Prostate gland (tissue), 2 donors: Measurements from ENCODE around the gene THSD4. TPM values are rescaled to one million over a fixed set of nuclear protein-coding genes. Genes with fewer than 3 reads are reported as not detected.

Experiments
- DNase-seq: peaks from one replicate; pipeline ENCODE4 v3.0.0-alpha.2; 2019; ENCODE audit warnings: low spot score
- H3K27ac ChIP-seq, 2 donors: fragments of 200-600 bp; sonication (generic); 2 replicates each; pipeline ENCODE4 v1.5.1; 2017 to 2019
- H3K27me3 ChIP-seq: fragments of 200-600 bp; sonication (generic); replicated peaks from 2 replicates; pipeline ENCODE4 v1.5.1; 2019; ENCODE audit not compliant: insufficient read depth
- H3K36me3 ChIP-seq, 2 donors: fragments of 200-600 bp; sonication (generic); 1 replicate in 1 of 2; 2 replicates in 1 of 2; pipeline versions ENCODE4 v1.5.1 to v1.8.1; 2017 to 2019
- H3K4me1 ChIP-seq: fragments of 200-600 bp; sonication (generic); replicated peaks from 2 replicates; pipeline ENCODE4 v1.5.1; 2019
- H3K4me3 ChIP-seq, 2 donors: fragments of 200-600 bp; sonication (generic); 2 replicates each; pipeline ENCODE4 v1.5.1; 2017 to 2019
- H3K9me3 ChIP-seq: fragments of 200-600 bp; sonication (generic); 2 replicates; pipeline ENCODE4 v1.5.1; 2017
- POLR2A ChIP-seq: fragments of 450-650 bp; IDR thresholded peaks from one replicate; pipeline ENCODE4 v1.6.1; 2016; ENCODE audit warnings: antibody characterized with exemption, mild to moderate bottlenecking
- POLR2AphosphoS5 ChIP-seq: sonication (generic); formaldehyde crosslinking; IDR thresholded peaks from one replicate; pipeline ENCODE4 v1.6.1; 2017; ENCODE audit warnings: antibody characterized with exemption
- WGBS: methylation state at CpG from one replicate; pipeline ENCODE4 v1.1.5; 2018; 5-methylcytosine and 5-hydroxymethylcytosine counted together
- intact Hi-C: fragments of 100-400 bp; cut with DNase I; formaldehyde crosslinking; loops from one replicate; pipeline ENCODE4 v1.14.2; 2022
- total RNA-seq, 2 donors: library from RNA; depleted of rRNA; stranded (reverse); fragments of >200 nt; gene quantifications; one replicate each; pipeline ENCODE4 v1.1.0, GENCODE V29; 2016
- TF ChIP-seq, protein P1 (sequence below), 4 experiments: fragments of 200-600 bp in 2 of 4; fragments of 450-650 bp in 2 of 4; sonication (generic) in 2 of 4; IDR thresholded peaks; 1 replicate in 3 of 4; 2 replicates in 1 of 4; pipeline ENCODE4 v1.5.1; 2016 to 2019; ENCODE audit warnings: antibody characterized with exemption in 4 of 4, mild to moderate bottlenecking in 2 of 4, moderate library complexity in 2 of 4

THSD4 gene
- total RNA-seq, 2 donors from 2014 or later = 84.1 to 223 TPM

DNA sequence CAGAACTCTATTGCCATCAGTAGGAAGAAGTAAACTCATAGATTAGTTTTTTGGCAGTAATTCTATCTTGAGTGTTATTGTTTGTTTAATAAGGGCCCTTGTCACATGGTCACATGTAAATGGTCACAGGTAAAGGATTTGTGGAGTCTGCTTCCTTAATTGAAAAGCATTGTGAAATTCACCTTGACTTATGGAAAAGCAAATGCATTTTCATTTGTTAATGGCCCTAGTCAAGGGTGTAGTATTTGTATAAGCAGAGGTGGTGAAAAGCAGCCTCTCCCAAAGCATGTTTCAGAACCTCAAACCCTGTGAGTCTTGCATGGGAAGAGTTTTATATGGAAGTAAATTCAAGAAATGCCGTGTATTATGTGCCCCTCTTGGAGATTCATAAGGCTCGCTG is 497.6 kb downstream of the THSD4 start:
- H3K27ac ChIP-seq = no peak overlapping the region
- no peaks in the 10 kb centered on the region for H3K27me3 ChIP-seq
- no peak for DNase-seq
- no peaks in the 10 kb centered on the region for H3K9me3 ChIP-seq
- intact Hi-C loops = no loop called here
- TF ChIP-seq POLR2AphosphoS5 (peak; percentile 30), POLR2A (no peak)
- no peaks in the 10 kb centered on the region for H3K36me3 ChIP-seq
- WGBS = 100% methylated on average over 2 of the region's 2 CpGs
- no peak overlapping the region for H3K4me3 ChIP-seq
- peaks cover 25% of the 10 kb centered on the region for H3K4me1 ChIP-seq

DNA sequence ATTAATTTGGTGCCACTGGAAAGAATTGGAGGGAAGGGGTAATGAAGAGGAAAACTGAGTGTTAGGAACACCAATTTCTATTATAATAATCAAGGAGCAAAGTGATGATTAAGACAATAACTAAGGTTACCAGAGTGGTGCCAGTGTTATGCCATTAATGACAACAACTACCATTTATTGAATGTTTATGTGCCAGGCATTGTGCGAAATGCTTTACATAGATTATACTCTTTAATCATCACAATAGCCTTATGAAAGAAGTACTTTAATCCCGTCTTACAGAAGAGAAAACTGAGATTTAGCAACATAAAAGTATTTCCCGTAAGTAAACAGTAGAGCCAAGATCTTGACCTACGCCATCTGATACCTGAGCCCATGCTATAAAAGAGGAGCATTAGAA is 507.8 kb downstream of the THSD4 start:
- WGBS = 93% methylated on average over 4 of the region's 4 CpGs

DNA sequence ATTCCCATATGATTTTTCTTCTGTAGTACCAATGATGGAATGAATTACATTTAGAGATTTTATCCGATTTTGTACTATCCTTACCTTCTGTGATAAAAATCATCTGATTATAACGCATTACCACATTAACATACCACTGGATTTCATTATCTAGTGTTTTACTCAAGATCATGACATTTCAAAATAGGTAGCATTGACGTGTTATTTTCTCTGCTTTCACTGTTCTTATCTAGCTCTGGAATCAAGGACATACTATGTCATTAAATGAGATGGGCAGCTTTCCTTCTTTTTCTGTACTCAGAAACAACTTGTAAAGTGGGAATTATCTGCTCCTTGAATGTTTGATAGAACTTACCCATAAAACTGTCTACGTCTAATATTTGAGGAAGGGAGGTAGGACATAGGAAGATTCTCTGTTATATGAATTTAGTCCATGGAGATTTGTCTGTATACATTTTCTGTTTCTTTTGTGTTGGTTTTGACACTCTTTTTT is 511.4 kb downstream of the THSD4 start:
- no peak overlapping the region for H3K4me3 ChIP-seq
- H3K36me3 ChIP-seq = no peaks in the 10 kb centered on the region
- H3K4me1 ChIP-seq = no peaks in the 10 kb centered on the region
- H3K27ac ChIP-seq = peak overlapping the region; percentile 77 to 78
- intact Hi-C loops = no loop called here
- H3K27me3 ChIP-seq = no peaks in the 10 kb centered on the region
- no peak for DNase-seq
- WGBS = 60% methylated on average over 4 of the region's 4 CpGs
- TF ChIP-seq POLR2A (no peak), POLR2AphosphoS5 (peak; percentile 89)
- TF ChIP-seq, protein P1, sequence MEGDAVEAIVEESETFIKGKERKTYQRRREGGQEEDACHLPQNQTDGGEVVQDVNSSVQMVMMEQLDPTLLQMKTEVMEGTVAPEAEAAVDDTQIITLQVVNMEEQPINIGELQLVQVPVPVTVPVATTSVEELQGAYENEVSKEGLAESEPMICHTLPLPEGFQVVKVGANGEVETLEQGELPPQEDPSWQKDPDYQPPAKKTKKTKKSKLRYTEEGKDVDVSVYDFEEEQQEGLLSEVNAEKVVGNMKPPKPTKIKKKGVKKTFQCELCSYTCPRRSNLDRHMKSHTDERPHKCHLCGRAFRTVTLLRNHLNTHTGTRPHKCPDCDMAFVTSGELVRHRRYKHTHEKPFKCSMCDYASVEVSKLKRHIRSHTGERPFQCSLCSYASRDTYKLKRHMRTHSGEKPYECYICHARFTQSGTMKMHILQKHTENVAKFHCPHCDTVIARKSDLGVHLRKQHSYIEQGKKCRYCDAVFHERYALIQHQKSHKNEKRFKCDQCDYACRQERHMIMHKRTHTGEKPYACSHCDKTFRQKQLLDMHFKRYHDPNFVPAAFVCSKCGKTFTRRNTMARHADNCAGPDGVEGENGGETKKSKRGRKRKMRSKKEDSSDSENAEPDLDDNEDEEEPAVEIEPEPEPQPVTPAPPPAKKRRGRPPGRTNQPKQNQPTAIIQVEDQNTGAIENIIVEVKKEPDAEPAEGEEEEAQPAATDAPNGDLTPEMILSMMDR (IDR thresholded peaks at IDR 0.05) = no peak
- no peaks in the 10 kb centered on the region for H3K9me3 ChIP-seq

More for the DNA sequence above, 507.8 kb downstream of the THSD4 start:
- DNase-seq = no peak
- Histone ChIP-seq H3K9me3 (no peaks in the 10 kb centered on the region), H3K36me3 (no peaks in the 10 kb centered on the region), H3K27ac (no peak overlapping the region), H3K4me1 (no peaks in the 10 kb centered on the region), H3K4me3 (no peak overlapping the region), H3K27me3 (no peaks in the 10 kb centered on the region)
- intact Hi-C loops = no loop called here
- TF ChIP-seq, protein P1 (IDR thresholded peaks at IDR 0.05) = no peak

DNA sequence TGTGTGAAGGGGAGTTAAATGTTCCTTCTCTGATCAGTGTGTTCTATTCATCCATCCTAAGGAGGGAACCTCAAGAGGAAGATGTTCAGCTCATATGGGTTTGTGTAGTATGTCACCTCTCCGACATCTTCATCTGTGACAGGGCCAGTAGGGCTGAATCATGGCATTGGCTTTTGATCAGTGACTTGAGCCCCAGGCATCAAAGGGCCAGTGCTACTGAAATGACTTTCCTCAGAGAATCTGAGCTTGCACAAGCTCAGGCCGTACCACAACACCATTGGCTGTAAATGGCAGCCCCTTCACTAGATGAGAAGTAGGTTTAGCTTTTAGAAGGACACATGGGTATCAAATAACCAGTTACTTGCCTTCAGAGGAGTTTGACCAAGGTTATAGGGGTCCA is 511.9 kb downstream of the THSD4 start:
- TF ChIP-seq POLR2A (no peak), POLR2AphosphoS5 (no peak)
- TF ChIP-seq, protein P1 (IDR thresholded peaks at IDR 0.05) = no peak
- 89% methylated on average over 2 of the region's 2 CpGs for WGBS
- Histone ChIP-seq H3K27ac (peak overlapping the region; percentile 77 to 78), H3K9me3 (no peaks in the 10 kb centered on the region), H3K4me1 (no peaks in the 10 kb centered on the region), H3K36me3 (no peaks in the 10 kb centered on the region), H3K27me3 (no peaks in the 10 kb centered on the region), H3K4me3 (no peak overlapping the region)
- no peak for DNase-seq
- intact Hi-C loops = no loop called here

DNA sequence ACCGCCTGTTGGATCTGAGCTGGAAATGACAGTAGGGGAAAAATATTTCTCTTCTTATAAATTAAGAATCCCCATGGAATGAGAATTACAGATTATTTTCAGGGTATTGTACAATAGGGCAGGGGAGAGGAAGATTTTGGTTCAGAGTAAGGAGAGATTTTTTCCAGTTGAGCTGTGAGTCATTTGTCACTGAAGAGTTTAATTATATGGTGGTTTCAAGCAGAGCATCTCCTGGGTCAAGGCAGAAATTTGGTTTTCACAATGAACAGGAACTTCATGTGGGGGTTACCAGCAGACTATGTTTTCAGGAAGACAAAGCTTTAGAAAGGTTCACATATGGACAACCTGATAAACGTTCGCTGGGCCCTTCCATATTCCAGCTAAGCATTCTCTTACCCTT is 512.3 kb downstream of the THSD4 start:
- 100% methylated on average over 3 of the region's 3 CpGs for WGBS
- H3K27ac ChIP-seq = peak overlapping the region; percentile 77 to 78

More for the DNA sequence above, 512.3 kb downstream of the THSD4 start:
- Histone ChIP-seq H3K27me3 (no peaks in the 10 kb centered on the region), H3K9me3 (no peaks in the 10 kb centered on the region), H3K4me1 (no peaks in the 10 kb centered on the region), H3K36me3 (no peaks in the 10 kb centered on the region), H3K4me3 (no peak overlapping the region)
- DNase-seq = no peak
- TF ChIP-seq, protein P1 (IDR thresholded peaks at IDR 0.05) = no peak
- TF ChIP-seq POLR2AphosphoS5 (no peak), POLR2A (no peak)
- intact Hi-C loops = no loop called here
